HG02763 (cell line): ENCODE results near the gene CHRND.
"Not testable (repeated sequence)": the region's sequence is repeated elsewhere in the genome, so short reads cannot be mapped to it uniquely, and the experiment has no call there.

Experiments used
- ATAC-seq: cut with Tn5 transposase; IDR thresholded peaks from one replicate; pipeline ENCODE4 v1.9.1; 2021; ENCODE audit warnings: mild to moderate bottlenecking, moderate library complexity; ENCODE audit not compliant: unreplicated experiment

CHRND gene

GRCh38 chr2:232524771-232525170 is 1.2 kb upstream of the CHRND start:
- ATAC-seq: no peak

- ATAC-seq: no peak
Measured at GRCh38 chr2:232525199-232525598, 761 bp upstream of the CHRND start.

GRCh38 chr2:232526372-232526941 is 497 bp downstream of the CHRND start:
- no peak for ATAC-seq

- ATAC-seq: no peak
Measured at GRCh38 chr2:232527905-232528470, 2.0 kb downstream of the CHRND start.

GRCh38 chr2:232528746-232529460 is 2.9 kb downstream of the CHRND start:
- no peak for ATAC-seq

- no peak for ATAC-seq
Measured at GRCh38 chr2:232529806-232530547, 4.0 kb downstream of the CHRND start.

GRCh38 chr2:232530626-232531260 is 4.8 kb downstream of the CHRND start:
- no peak for ATAC-seq

GRCh38 chr2:232532419-232532818 is 6.5 kb downstream of the CHRND start:
- ATAC-seq: no peak

- ATAC-seq: not testable (repeated sequence)
Measured at GRCh38 chr2:232532821-232533220, 6.9 kb downstream of the CHRND start.

GRCh38 chr2:232533944-232534710 is 8.2 kb downstream of the CHRND start:
- ATAC-seq: no peak

GRCh38 chr2:232534940-232535651 is 9.1 kb downstream of the CHRND start:
- ATAC-seq: no peak

GRCh38 chr2:232535761-232536530 is 10.0 kb downstream of the CHRND start:
- no peak for ATAC-seq

- no peak for ATAC-seq
Measured at GRCh38 chr2:232537079-232537478, 11.1 kb downstream of the CHRND start.

GRCh38 chr2:232537499-232537898 is 11.5 kb downstream of the CHRND start:
- no peak for ATAC-seq

GRCh38 chr2:232538671-232539070 is 12.7 kb downstream of the CHRND start:
- ATAC-seq: no peak

- no peak for ATAC-seq
Measured at GRCh38 chr2:232539298-232540231, 13.6 kb downstream of the CHRND start, which contains the start of gene CHRNG. Gene CHRNG (plus strand): TSS chr2:232539692. CDS start chr2:232539748, 56 bp downstream.

GRCh38 chr2:232540441-232541041 is 14.6 kb downstream of the CHRND start:
- no peak for ATAC-seq
